Fibroblast of the aortic adventitia (primary cell): ENCODE data around the gene FLNB. TPM values are rescaled to one million over a fixed set of nuclear protein-coding genes. Genes with fewer than 3 reads are reported as not detected.

ENCODE experiments used
- DNase-seq: peaks from one replicate; pipeline ENCODE4 v3.0.0-alpha.2; 2010; ENCODE audit warnings: low read depth
- H3K4me3 ChIP-seq: 2 replicates; pipeline ENCODE4 v1.5.1; 2011; ENCODE audit warnings: low read depth, mild to moderate bottlenecking, control low read depth, low read length, moderate library complexity
- CTCF ChIP-seq: IDR thresholded peaks from 2 replicates; pipeline ENCODE4 v1.5.1; 2011; ENCODE audit warnings: mild to moderate bottlenecking, low read length, control low read depth, inconsistent platforms; ENCODE audit not compliant: insufficient read depth
- total RNA-seq: library from RNA; depleted of rRNA; stranded (reverse); fragments of >200 nt; gene quantifications from 2 replicates; pipeline ENCODE4 v1.2.3, GENCODE V29; 2012; ENCODE audit warnings: low replicate concordance

FLNB gene
- total RNA-seq, 1 donor: 69.0 TPM

- DNase-seq: no peak
- TF ChIP-seq CTCF: no peak
Observed at GRCh38 chr3:57972531-57973111, 35.6 kb upstream of the FLNB start.

GRCh38 chr3:57973715-57974477 lies 34.3 kb upstream of the FLNB start:
- TF ChIP-seq CTCF: no peak
- no peak overlapping the region for H3K4me3 ChIP-seq
- no peak for DNase-seq

More at GRCh38 chr3:57972531-57973111, 35.6 kb upstream of the FLNB start:
- H3K4me3 ChIP-seq: no peak overlapping the region

- DNase-seq: peak; percentile 98
- TF ChIP-seq CTCF: no peak
- no peak overlapping the region for H3K4me3 ChIP-seq
Observed at GRCh38 chr3:57974796-57975388, 33.3 kb upstream of the FLNB start.

- no peak for DNase-seq
- no peak for TF ChIP-seq CTCF
- no peak overlapping the region for H3K4me3 ChIP-seq
Observed at GRCh38 chr3:57977818-57978235, 30.4 kb upstream of the FLNB start.

GRCh38 chr3:57978316-57978715 lies 29.9 kb upstream of the FLNB start:
- H3K4me3 ChIP-seq: no peak overlapping the region
- no peak for DNase-seq
- TF ChIP-seq CTCF: no peak

GRCh38 chr3:57980416-57980815 lies 27.8 kb upstream of the FLNB start:
- no peak for DNase-seq
- no peak overlapping the region for H3K4me3 ChIP-seq
- TF ChIP-seq CTCF: no peak
